Measurements from ENCODE around the gene PLD1.

Gene PLD1

DNA sequence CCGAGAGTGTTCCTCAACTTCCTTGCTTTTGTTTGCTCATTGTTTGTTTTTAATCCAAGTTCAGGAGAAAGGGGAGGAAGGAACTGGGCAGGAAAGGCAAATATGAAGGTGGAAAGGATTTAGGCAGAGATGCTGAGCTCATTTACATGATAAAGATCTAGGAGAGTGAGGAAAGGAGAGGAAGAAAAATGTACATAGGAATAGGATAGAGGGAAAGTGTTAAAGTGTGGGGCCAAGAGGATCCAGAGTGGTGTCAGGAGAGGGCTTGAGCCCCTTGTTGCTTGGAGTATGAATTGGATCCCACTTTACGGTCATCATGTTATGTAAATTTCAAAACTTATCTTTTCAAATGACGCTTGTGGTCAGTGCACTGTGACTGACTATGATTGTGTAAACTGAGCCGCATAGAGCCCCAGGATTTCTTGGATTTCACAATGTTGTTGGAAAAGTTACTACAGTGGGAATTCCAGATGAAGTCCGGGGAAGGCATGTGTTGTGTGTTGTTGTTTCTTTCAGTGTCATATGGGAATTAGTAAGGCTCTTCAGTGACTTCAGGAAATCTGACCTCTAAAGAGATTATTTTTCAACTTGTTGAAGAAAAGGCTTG is 15.0 kb upstream of the PLD1 start:
- DNase-seq (ENCODE audit: low read depth) = peak; percentile 93
- TF ChIP-seq, protein P1, sequence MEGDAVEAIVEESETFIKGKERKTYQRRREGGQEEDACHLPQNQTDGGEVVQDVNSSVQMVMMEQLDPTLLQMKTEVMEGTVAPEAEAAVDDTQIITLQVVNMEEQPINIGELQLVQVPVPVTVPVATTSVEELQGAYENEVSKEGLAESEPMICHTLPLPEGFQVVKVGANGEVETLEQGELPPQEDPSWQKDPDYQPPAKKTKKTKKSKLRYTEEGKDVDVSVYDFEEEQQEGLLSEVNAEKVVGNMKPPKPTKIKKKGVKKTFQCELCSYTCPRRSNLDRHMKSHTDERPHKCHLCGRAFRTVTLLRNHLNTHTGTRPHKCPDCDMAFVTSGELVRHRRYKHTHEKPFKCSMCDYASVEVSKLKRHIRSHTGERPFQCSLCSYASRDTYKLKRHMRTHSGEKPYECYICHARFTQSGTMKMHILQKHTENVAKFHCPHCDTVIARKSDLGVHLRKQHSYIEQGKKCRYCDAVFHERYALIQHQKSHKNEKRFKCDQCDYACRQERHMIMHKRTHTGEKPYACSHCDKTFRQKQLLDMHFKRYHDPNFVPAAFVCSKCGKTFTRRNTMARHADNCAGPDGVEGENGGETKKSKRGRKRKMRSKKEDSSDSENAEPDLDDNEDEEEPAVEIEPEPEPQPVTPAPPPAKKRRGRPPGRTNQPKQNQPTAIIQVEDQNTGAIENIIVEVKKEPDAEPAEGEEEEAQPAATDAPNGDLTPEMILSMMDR (conservative IDR thresholded peaks at IDR 0.05; ENCODE audit: low read length) = no peak
- H3K4me3 ChIP-seq (ENCODE audit: low read length) = no peak overlapping the region

DNA sequence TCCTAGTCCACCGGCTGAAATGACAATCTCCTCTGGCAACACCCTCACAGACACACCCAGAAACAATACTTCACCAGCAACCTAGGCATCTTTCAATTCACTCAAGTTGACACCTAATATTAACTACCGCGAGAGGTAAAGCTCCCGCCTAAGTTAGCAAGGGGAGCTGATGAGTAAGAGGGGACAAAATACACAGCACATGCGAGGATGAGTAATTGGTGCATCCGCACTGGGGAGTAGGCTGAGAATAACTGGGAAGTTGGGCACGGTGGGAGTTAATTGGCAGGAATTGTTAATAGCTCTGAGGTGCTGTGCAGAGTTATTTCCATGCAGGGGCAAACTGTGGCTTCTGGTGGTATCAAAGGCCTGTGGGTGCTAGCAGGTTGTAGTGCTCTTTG is 14.5 kb upstream of the PLD1 start:
- TF ChIP-seq, protein P1 (conservative IDR thresholded peaks at IDR 0.05; ENCODE audit: low read length) = no peak
- H3K4me3 ChIP-seq (ENCODE audit: low read length) = no peak overlapping the region
- DNase-seq (ENCODE audit: low read depth) = peak; percentile 14

- no peak overlapping the region for H3K4me3 ChIP-seq (ENCODE audit: low read length)
- TF ChIP-seq, protein P1 (conservative IDR thresholded peaks at IDR 0.05; ENCODE audit: low read length) = no peak
- DNase-seq (ENCODE audit: low read depth) = no peak
Observed at GRCh38 chr3:171824116-171824515, 13.8 kb upstream of the PLD1 start.

DNA sequence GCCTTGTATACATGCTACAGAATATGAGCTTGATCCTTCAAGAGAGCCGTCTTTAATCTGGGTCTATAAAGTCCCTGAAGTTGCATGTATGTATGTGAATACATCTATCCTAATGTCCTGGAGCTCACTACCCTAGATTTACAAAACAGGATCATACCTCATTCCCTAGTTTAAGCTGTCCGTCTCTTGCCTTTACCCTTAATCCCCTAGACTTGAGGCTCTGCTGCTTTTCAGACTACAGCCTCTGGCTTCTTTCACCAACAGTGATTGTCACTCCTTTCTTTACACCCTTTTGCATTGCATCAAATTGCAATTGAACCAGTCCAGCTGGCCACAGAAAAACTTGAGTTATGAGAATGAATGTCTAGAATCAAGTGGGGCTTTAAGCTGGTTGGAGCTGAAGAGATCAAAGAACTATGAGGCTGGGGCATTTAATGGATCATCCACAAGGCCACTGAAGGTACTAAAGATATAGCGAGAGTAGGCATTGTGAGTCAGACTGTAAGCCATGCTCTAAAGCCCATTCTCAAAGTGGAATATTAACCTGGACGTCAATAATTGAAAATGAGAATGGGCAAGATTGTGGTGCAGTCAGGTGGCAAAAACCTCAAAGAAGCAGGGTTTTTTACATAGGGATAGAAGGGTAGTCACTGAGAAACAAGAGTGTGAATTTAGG is 12.3 kb upstream of the PLD1 start:
- H3K4me3 ChIP-seq (ENCODE audit: low read length) = no peak overlapping the region
- TF ChIP-seq, protein P1 (conservative IDR thresholded peaks at IDR 0.05; ENCODE audit: low read length) = no peak
- DNase-seq (ENCODE audit: low read depth) = no peak

GRCh38 chr3:171821778-171822358 is 11.6 kb upstream of the PLD1 start:
- TF ChIP-seq, protein P1 (conservative IDR thresholded peaks at IDR 0.05; ENCODE audit: low read length) = no peak
- DNase-seq (ENCODE audit: low read depth) = no peak
- no peak overlapping the region for H3K4me3 ChIP-seq (ENCODE audit: low read length)

DNA sequence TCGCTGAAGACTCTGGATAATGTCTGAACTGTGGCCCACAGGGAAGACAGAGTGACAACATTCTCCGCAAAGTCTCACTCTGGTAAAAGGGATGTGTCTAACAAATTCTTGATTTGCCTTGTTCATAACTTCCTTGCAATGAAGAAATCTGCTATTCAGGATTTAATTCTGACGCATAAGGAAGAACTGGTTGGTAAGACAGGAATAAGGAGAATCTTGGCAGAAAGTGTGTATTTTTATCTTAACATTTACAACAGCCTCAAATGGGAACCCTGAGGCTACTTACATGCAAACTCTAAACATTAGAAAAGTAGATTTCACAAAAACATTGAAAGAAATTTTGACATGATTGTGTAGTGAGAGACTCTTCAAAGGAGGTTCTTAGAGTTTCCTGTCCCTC is 10.8 kb upstream of the PLD1 start:
- TF ChIP-seq, protein P1 (conservative IDR thresholded peaks at IDR 0.05; ENCODE audit: low read length) = no peak
- no peak for DNase-seq (ENCODE audit: low read depth)
- no peak overlapping the region for H3K4me3 ChIP-seq (ENCODE audit: low read length)
